H9 (cell line): Measurements from ENCODE around the gene CTCF. TPM values are rescaled to one million over a fixed set of nuclear protein-coding genes. Genes with fewer than 3 reads are reported as not detected.
A peak's percentile ranks its signal among the peaks of the same experiment; 100 is the strongest.

Source experiments
- DNase-seq: peaks from one replicate; pipeline ENCODE4 v3.0.0-alpha.2; 2017
- H2AFZ ChIP-seq: one replicate; pipeline ENCODE4 v1.6.1; 2013; ENCODE audit warnings: mild to moderate bottlenecking, low read length, control low read depth, moderate library complexity
- H2AK5ac ChIP-seq: 2 replicates; pipeline ENCODE4 v1.6.1; 2013; ENCODE audit warnings: low read length, control low read depth, mixed read lengths; ENCODE audit not compliant: insufficient read length
- H2BK120ac ChIP-seq: one replicate; pipeline ENCODE4 v1.6.1; 2013; ENCODE audit warnings: low read depth, mild to moderate bottlenecking, low read length, control low read depth, inconsistent platforms; ENCODE audit not compliant: poor library complexity, severe bottlenecking
- H2BK12ac ChIP-seq: 2 replicates; pipeline ENCODE4 v1.6.1; 2013; ENCODE audit warnings: low read length, control low read depth, mixed read lengths, low read depth; ENCODE audit not compliant: insufficient read length
- H2BK15ac ChIP-seq: 2 replicates; pipeline ENCODE4 v1.6.1; 2013; ENCODE audit warnings: low read depth, low read length, control low read depth
- H2BK20ac ChIP-seq: one replicate; pipeline ENCODE4 v1.6.1; 2013; ENCODE audit warnings: low read depth, mild to moderate bottlenecking, low read length, control low read depth, inconsistent platforms; ENCODE audit not compliant: poor library complexity, severe bottlenecking
- H2BK5ac ChIP-seq: 2 replicates; pipeline ENCODE4 v1.6.1; 2013; ENCODE audit warnings: low read length, control low read depth, mixed read lengths; ENCODE audit not compliant: insufficient read length
- H3K14ac ChIP-seq: 2 replicates; pipeline ENCODE4 v1.6.1; 2013; ENCODE audit warnings: low read length, control low read depth; ENCODE audit not compliant: insufficient read depth
- H3K18ac ChIP-seq: 2 replicates; pipeline ENCODE4 v1.6.1; 2013; ENCODE audit warnings: low read depth, mild to moderate bottlenecking, mixed read lengths, low read length, control low read depth; ENCODE audit not compliant: insufficient read length
- H3K23ac ChIP-seq: 2 replicates; pipeline ENCODE4 v1.6.1; 2013; ENCODE audit warnings: low read length, control low read depth, mixed read lengths, low read depth; ENCODE audit not compliant: insufficient read length
- H3K23me2 ChIP-seq: 2 replicates; pipeline ENCODE4 v1.6.1; 2013; ENCODE audit warnings: low read depth, mild to moderate bottlenecking, mixed read lengths, low read length, control low read depth; ENCODE audit not compliant: insufficient read length, poor library complexity, severe bottlenecking
- H3K27ac ChIP-seq: 2 replicates; pipeline ENCODE4 v1.5.1; 2013; ENCODE audit warnings: low read length, control low read depth, mixed read lengths, low read depth; ENCODE audit not compliant: insufficient read length
- H3K27me3 ChIP-seq: 2 replicates; pipeline ENCODE4 v1.6.1; 2013; ENCODE audit warnings: low read length, control low read depth, inconsistent platforms; ENCODE audit not compliant: insufficient read depth
- H3K4ac ChIP-seq: 2 replicates; pipeline ENCODE4 v1.6.1; 2013; ENCODE audit warnings: low read depth, mild to moderate bottlenecking, control low read depth, inconsistent platforms, low read length, moderate library complexity
- H3K4me1 ChIP-seq: 2 replicates; pipeline ENCODE4 v1.6.1; 2013; ENCODE audit warnings: low read length, control low read depth, inconsistent platforms; ENCODE audit not compliant: insufficient read depth
- H3K4me2 ChIP-seq: 2 replicates; pipeline ENCODE4 v1.6.1; 2013; ENCODE audit warnings: low read length, control low read depth, mixed read lengths; ENCODE audit not compliant: insufficient read length, insufficient read depth
- H3K56ac ChIP-seq: 2 replicates; pipeline ENCODE4 v1.6.1; 2013; ENCODE audit warnings: low read depth, mild to moderate bottlenecking, mixed read lengths, low read length, control low read depth; ENCODE audit not compliant: insufficient read length
- H3K79me1 ChIP-seq: 2 replicates; pipeline ENCODE4 v1.6.1; 2013; ENCODE audit warnings: low read depth, mild to moderate bottlenecking, moderate library complexity, low read length, control low read depth, inconsistent platforms; ENCODE audit not compliant: insufficient read depth, poor library complexity, severe bottlenecking
- H3K79me2 ChIP-seq: 2 replicates; pipeline ENCODE4 v1.6.1; 2013; ENCODE audit warnings: low read length, control low read depth, inconsistent platforms; ENCODE audit not compliant: insufficient read depth
- H3K9ac ChIP-seq: 2 replicates; pipeline ENCODE4 v1.6.1; 2013; ENCODE audit warnings: low read length, control low read depth, mixed read lengths; ENCODE audit not compliant: insufficient read length; ENCODE audit errors: extremely low read depth
- H3K9me3 ChIP-seq: one replicate; pipeline ENCODE4 v1.6.1; 2013; ENCODE audit warnings: low read depth, low read length, inconsistent platforms; ENCODE audit not compliant: control insufficient read depth
- H3T11ph ChIP-seq: one replicate; pipeline ENCODE4 v1.6.1; 2013; ENCODE audit warnings: mild to moderate bottlenecking, low read length, control low read depth, inconsistent platforms
- H4K20me1 ChIP-seq: one replicate; pipeline ENCODE4 v1.6.1; 2013; ENCODE audit not compliant: control insufficient read depth, insufficient read length, insufficient read depth
- H4K5ac ChIP-seq: 2 replicates; pipeline ENCODE4 v1.6.1; 2013; ENCODE audit warnings: low read depth, mild to moderate bottlenecking, mixed read lengths, low read length, control low read depth; ENCODE audit not compliant: insufficient read length
- H4K8ac ChIP-seq: replicated peaks from 2 replicates; pipeline ENCODE4 v1.6.1; 2013; ENCODE audit warnings: low read length, control low read depth, mixed read lengths, low read depth; ENCODE audit not compliant: insufficient read length
- H4K91ac ChIP-seq: 2 replicates; pipeline ENCODE4 v1.6.1; 2013; ENCODE audit warnings: low read depth, mild to moderate bottlenecking, moderate library complexity, mixed read lengths, low read length, control low read depth; ENCODE audit not compliant: insufficient read length
- H3K27ac Mint-ChIP-seq, 3 experiments: 2 replicates in 2 of 3; 3 replicates in 1 of 3; pipeline ENCODE4 v1.8.0; 2020 to 2021; ENCODE audit warnings: mixed read lengths in 3 of 3, mild to moderate bottlenecking in 1 of 3, moderate library complexity in 1 of 3
- H3K27me3 Mint-ChIP-seq: 2 replicates; pipeline ENCODE4 v1.8.0; 2021; ENCODE audit warnings: low read depth, mild to moderate bottlenecking, moderate library complexity, mixed read lengths
- H3K36me3 Mint-ChIP-seq, 3 experiments: 2 replicates in 2 of 3; 3 replicates in 1 of 3; pipeline ENCODE4 v1.8.0; 2020 to 2021; ENCODE audit warnings: low read depth in 3 of 3, mixed read lengths in 3 of 3; ENCODE audit not compliant: insufficient read depth in 1 of 3
- H3K4me1 Mint-ChIP-seq, 2 experiments: 2 replicates each; pipeline ENCODE4 v1.8.0; 2020; ENCODE audit warnings: mixed read lengths in 2 of 2
- H3K4me3 Mint-ChIP-seq, 2 experiments: 2 replicates in 1 of 2; 3 replicates in 1 of 2; pipeline ENCODE4 v1.8.0; 2020 to 2021; ENCODE audit warnings: mild to moderate bottlenecking in 2 of 2, mixed read lengths in 2 of 2, moderate library complexity in 1 of 2
- H3K9me3 Mint-ChIP-seq, 2 experiments: 2 replicates in 1 of 2; 3 replicates in 1 of 2; pipeline ENCODE4 v1.8.0; 2020; ENCODE audit warnings: mild to moderate bottlenecking in 2 of 2, mixed read lengths in 2 of 2, moderate library complexity in 1 of 2
- WGBS: extraction: QIAGEN DNeasy Blood & Tissue Kit; methylation state at CpG from one replicate; pipeline ENCODE4 v1.1.7; 2013; ENCODE audit warnings: missing lambda C conversion rate, low lambda C conversion rate, mixed read lengths; ENCODE audit not compliant: insufficient read length; ENCODE audit errors: extremely low coverage; 5-methylcytosine and 5-hydroxymethylcytosine counted together
- total RNA-seq: library from RNA; stranded (reverse); gene quantifications from 2 replicates; pipeline ENCODE4 v1.2.1, GENCODE V29; 2021
- TF ChIP-seq, protein P1 (sequence below): fragments of 200-600 bp; sonication (generic); conservative IDR thresholded peaks from 3 replicates; pipeline ENCODE4 v1.8.0; 2021; ENCODE audit warnings: antibody characterized with exemption, mild to moderate bottlenecking

The CTCF gene
- total RNA-seq, 1 experiment from 2014 or later, result 87.3 TPM

DNA sequence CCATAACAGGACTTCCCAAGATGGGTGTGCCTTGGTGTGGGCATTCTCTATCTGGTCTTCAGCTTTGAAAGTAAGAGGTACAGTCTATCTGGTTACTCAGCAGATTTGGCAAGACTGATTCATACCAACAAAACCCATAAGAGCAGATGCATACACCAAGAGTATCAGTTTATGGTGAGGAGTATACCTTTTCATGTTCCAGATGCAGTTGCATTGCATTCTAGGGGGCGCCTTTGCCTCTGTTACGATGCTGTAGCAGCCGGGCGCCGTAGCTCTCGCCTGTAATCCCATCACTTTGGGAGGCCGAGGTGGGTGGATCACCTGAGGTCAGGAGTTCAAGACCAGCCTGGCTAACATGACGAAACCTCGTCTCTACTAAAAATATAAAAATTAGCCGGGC, 51.5 kb downstream of the CTCF start:
- Histone ChIP-seq H3K56ac (no peak overlapping the region), H2BK12ac (no peak overlapping the region), H3K79me1 (peaks cover 2% of the 10 kb centered on the region), H3K4me2 (no peak overlapping the region), H4K8ac (no peak overlapping the region), H3T11ph (no peak overlapping the region), H3K18ac (no peak overlapping the region), H3K27ac (no peak overlapping the region), H2BK5ac (no peak overlapping the region), H2BK20ac (no peak overlapping the region), H3K4me1 (no peaks in the 10 kb centered on the region), H4K5ac (no peak overlapping the region), H3K27me3 (no peaks in the 10 kb centered on the region), H2AK5ac (no peak overlapping the region), H2BK120ac (no peak overlapping the region), H4K20me1 (no peaks in the 10 kb centered on the region), H4K91ac (no peak overlapping the region), H3K14ac (no peak overlapping the region), H2AFZ (no peak overlapping the region), H3K9me3 (no peaks in the 10 kb centered on the region), H3K23ac (no peak overlapping the region), H3K23me2 (no peaks in the 10 kb centered on the region), H2BK15ac (no peak overlapping the region), H3K9ac (no peak overlapping the region), H3K4ac (no peak overlapping the region), H3K79me2 (peaks cover 2% of the 10 kb centered on the region; the same call in 1 of the 2 replicates)
- DNase-seq, result peak; percentile 64
- H3K27me3 Mint-ChIP-seq, result no peaks in the 10 kb centered on the region
- WGBS, result no CpG with 5 or more reads among the region's 10 CpGs
- no peak overlapping the region for H3K27ac Mint-ChIP-seq
- H3K9me3 Mint-ChIP-seq, result no peaks in the 10 kb centered on the region
- peaks cover 16 to 74% (median 51%) of the 10 kb centered on the region in 3 experiments; a peak in 6 of 7 replicates for H3K36me3 Mint-ChIP-seq
- no peak overlapping the region for H3K4me3 Mint-ChIP-seq
- no peaks in the 10 kb centered on the region for H3K4me1 Mint-ChIP-seq
- TF ChIP-seq, protein P1, sequence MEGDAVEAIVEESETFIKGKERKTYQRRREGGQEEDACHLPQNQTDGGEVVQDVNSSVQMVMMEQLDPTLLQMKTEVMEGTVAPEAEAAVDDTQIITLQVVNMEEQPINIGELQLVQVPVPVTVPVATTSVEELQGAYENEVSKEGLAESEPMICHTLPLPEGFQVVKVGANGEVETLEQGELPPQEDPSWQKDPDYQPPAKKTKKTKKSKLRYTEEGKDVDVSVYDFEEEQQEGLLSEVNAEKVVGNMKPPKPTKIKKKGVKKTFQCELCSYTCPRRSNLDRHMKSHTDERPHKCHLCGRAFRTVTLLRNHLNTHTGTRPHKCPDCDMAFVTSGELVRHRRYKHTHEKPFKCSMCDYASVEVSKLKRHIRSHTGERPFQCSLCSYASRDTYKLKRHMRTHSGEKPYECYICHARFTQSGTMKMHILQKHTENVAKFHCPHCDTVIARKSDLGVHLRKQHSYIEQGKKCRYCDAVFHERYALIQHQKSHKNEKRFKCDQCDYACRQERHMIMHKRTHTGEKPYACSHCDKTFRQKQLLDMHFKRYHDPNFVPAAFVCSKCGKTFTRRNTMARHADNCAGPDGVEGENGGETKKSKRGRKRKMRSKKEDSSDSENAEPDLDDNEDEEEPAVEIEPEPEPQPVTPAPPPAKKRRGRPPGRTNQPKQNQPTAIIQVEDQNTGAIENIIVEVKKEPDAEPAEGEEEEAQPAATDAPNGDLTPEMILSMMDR, result peak; percentile 73
